ENCODE data around the gene JPT2.

The JPT2 gene

GRCh38 chr16:1677942-1678499 lies at the start of gene JPT2:
TSS of gene JPT2 (plus strand) at chr16:1678279. CDS start at chr16:1678313, 34 bp downstream.
- DNase-seq = peak; percentile 89

GRCh38 chr16:1630450-1631213 lies 47.4 kb upstream of the JPT2 start:
- no peak for DNase-seq

GRCh38 chr16:1631230-1631629 lies 46.8 kb upstream of the JPT2 start:
- DNase-seq = no peak

- no peak for DNase-seq
Observed at GRCh38 chr16:1631931-1632637, 46.0 kb upstream of the JPT2 start.

GRCh38 chr16:1632638-1632970 lies 45.5 kb upstream of the JPT2 start:
- no peak for DNase-seq

- no peak for DNase-seq
Observed at GRCh38 chr16:1633310-1633709, 44.8 kb upstream of the JPT2 start.

- DNase-seq = no peak
Observed at GRCh38 chr16:1634541-1634940, 43.5 kb upstream of the JPT2 start.

- no peak for DNase-seq
Observed at GRCh38 chr16:1635070-1635469, 43.0 kb upstream of the JPT2 start.

GRCh38 chr16:1637526-1637925 lies 40.6 kb upstream of the JPT2 start:
- DNase-seq = no peak

- DNase-seq = no peak
Observed at GRCh38 chr16:1638757-1639156, 39.3 kb upstream of the JPT2 start.

- no peak for DNase-seq
Observed at GRCh38 chr16:1639282-1639681, 38.8 kb upstream of the JPT2 start.

- DNase-seq = no peak
Observed at GRCh38 chr16:1639860-1640259, 38.2 kb upstream of the JPT2 start.

GRCh38 chr16:1640261-1640941 lies 37.7 kb upstream of the JPT2 start:
- DNase-seq = no peak

- DNase-seq = no peak
Observed at GRCh38 chr16:1641261-1641660, 36.8 kb upstream of the JPT2 start.

GRCh38 chr16:1642148-1642547 lies 35.9 kb upstream of the JPT2 start:
- DNase-seq = no peak

- DNase-seq = no peak
Observed at GRCh38 chr16:1642753-1643152, 35.3 kb upstream of the JPT2 start.

GRCh38 chr16:1643521-1643920 lies 34.6 kb upstream of the JPT2 start:
- no peak for DNase-seq

- no peak for DNase-seq
Observed at GRCh38 chr16:1645914-1646525, 32.1 kb upstream of the JPT2 start.

GRCh38 chr16:1647856-1648255 lies 30.2 kb upstream of the JPT2 start:
- no peak for DNase-seq

GRCh38 chr16:1650131-1650530 lies 27.9 kb upstream of the JPT2 start:
- no peak for DNase-seq

GRCh38 chr16:1651094-1651973 lies 26.7 kb upstream of the JPT2 start:
- no peak for DNase-seq

GRCh38 chr16:1651974-1652312 lies 26.1 kb upstream of the JPT2 start:
- no peak for DNase-seq
